Parathyroid adenoma (tissue), 2 donors: ENCODE results near the gene DNM2.
A peak's percentile ranks its signal among the peaks of the same experiment; 100 is the strongest.
"Not testable (repeated sequence)": the region's sequence is repeated elsewhere in the genome, so short reads cannot be mapped to it uniquely, and the experiment has no call there.

ENCODE experiments used
- H2AFZ ChIP-seq: fragments of 300-600 bp; sonication (generic); one replicate; pipeline ENCODE4 v1.7.0; 2017; ENCODE audit warnings: antibody characterized with exemption, mild to moderate bottlenecking
- H3K27ac ChIP-seq: fragments of 300-600 bp; sonication (generic); one replicate; pipeline ENCODE4 v1.7.0; 2017
- H3K27me3 ChIP-seq: fragments of 300-600 bp; sonication (generic); one replicate; pipeline ENCODE4 v1.7.0; 2017; ENCODE audit warnings: low read length; ENCODE audit not compliant: control insufficient read depth, insufficient read depth
- H3K36me3 ChIP-seq: fragments of 300-600 bp; sonication (generic); one replicate; pipeline ENCODE4 v1.7.0; 2017; ENCODE audit warnings: low read length; ENCODE audit not compliant: control insufficient read depth, insufficient read depth
- H3K4me1 ChIP-seq: fragments of 300-600 bp; sonication (generic); one replicate; pipeline ENCODE4 v1.7.0; 2017; ENCODE audit warnings: control low read depth
- H3K4me2 ChIP-seq: fragments of 300-600 bp; sonication (generic); one replicate; pipeline ENCODE4 v1.7.0; 2017; ENCODE audit warnings: low read length
- H3K4me3 ChIP-seq: fragments of 300-600 bp; sonication (generic); one replicate; pipeline ENCODE4 v1.7.0; 2017; ENCODE audit warnings: low read depth, low read length
- H3K79me2 ChIP-seq: fragments of 300-600 bp; sonication (generic); one replicate; pipeline ENCODE4 v1.7.0; 2017; ENCODE audit warnings: control low read depth
- H3K9ac ChIP-seq: fragments of 300-600 bp; sonication (generic); one replicate; pipeline ENCODE4 v1.7.0; 2017; ENCODE audit warnings: mild to moderate bottlenecking
- H3K9me3 ChIP-seq: fragments of 300-600 bp; sonication (generic); one replicate; pipeline ENCODE4 v1.7.0; 2017; ENCODE audit warnings: low read length; ENCODE audit not compliant: control insufficient read depth
- CTCF ChIP-seq: fragments of 300-600 bp; sonication (generic); IDR thresholded peaks from one replicate; pipeline ENCODE4 v1.7.0; 2017; ENCODE audit warnings: antibody characterized with exemption, mild to moderate bottlenecking
- donor health status: primary hyperparathyroidism.

DNM2 gene

GRCh38 chr19:10744801-10745293, 27.0 kb downstream of the DNM2 start:
- Histone ChIP-seq H3K9ac (no peak overlapping the region), H2AFZ (no peak overlapping the region), H3K79me2 (peaks cover 65% of the 10 kb centered on the region), H3K27ac (no peak overlapping the region), H3K9me3 (no peaks in the 10 kb centered on the region), H3K27me3 (no peaks in the 10 kb centered on the region), H3K4me3 (no peak overlapping the region), H3K36me3 (no peaks in the 10 kb centered on the region), H3K4me1 (peaks cover 13% of the 10 kb centered on the region), H3K4me2 (no peak overlapping the region)
- no peak for TF ChIP-seq CTCF

GRCh38 chr19:10746437-10746836, 28.6 kb downstream of the DNM2 start:
- not testable (repeated sequence) for H2AFZ ChIP-seq
- H3K4me1 ChIP-seq = peaks cover 14% of the 10 kb centered on the region

GRCh38 chr19:10747271-10747670, 29.4 kb downstream of the DNM2 start:
- no peak overlapping the region for H3K9ac ChIP-seq
- no peak overlapping the region for H3K4me2 ChIP-seq
- H3K27me3 ChIP-seq = no peaks in the 10 kb centered on the region
- TF ChIP-seq CTCF = no peak
- H3K4me3 ChIP-seq = no peak overlapping the region
- no peaks in the 10 kb centered on the region for H3K9me3 ChIP-seq
- H3K79me2 ChIP-seq = peaks cover 70% of the 10 kb centered on the region
- no peaks in the 10 kb centered on the region for H3K36me3 ChIP-seq
- H2AFZ ChIP-seq = no peak overlapping the region
- no peak overlapping the region for H3K27ac ChIP-seq
- peaks cover 14% of the 10 kb centered on the region for H3K4me1 ChIP-seq

More at GRCh38 chr19:10746437-10746836, 28.6 kb downstream of the DNM2 start:
- not testable (repeated sequence) for H3K27ac ChIP-seq, H3K9me3 ChIP-seq, H3K27me3 ChIP-seq, H3K4me3 ChIP-seq, H3K4me2 ChIP-seq, H3K9ac ChIP-seq, H3K36me3 ChIP-seq
- peaks cover 68% of the 10 kb centered on the region for H3K79me2 ChIP-seq

GRCh38 chr19:10747674-10748073, 29.8 kb downstream of the DNM2 start:
- Histone ChIP-seq H3K27ac (no peak overlapping the region), H3K9ac (no peak overlapping the region), H3K79me2 (peaks cover 70% of the 10 kb centered on the region), H3K4me3 (no peak overlapping the region), H3K4me1 (peaks cover 14% of the 10 kb centered on the region), H2AFZ (no peak overlapping the region), H3K27me3 (no peaks in the 10 kb centered on the region), H3K4me2 (no peak overlapping the region), H3K36me3 (no peaks in the 10 kb centered on the region), H3K9me3 (no peaks in the 10 kb centered on the region)
- no peak for TF ChIP-seq CTCF

GRCh38 chr19:10748195-10748926, 30.5 kb downstream of the DNM2 start:
- TF ChIP-seq CTCF = no peak
- no peak overlapping the region for H3K9ac ChIP-seq
- H3K27me3 ChIP-seq = no peaks in the 10 kb centered on the region
- peaks cover 14% of the 10 kb centered on the region for H3K4me1 ChIP-seq
- H3K4me3 ChIP-seq = no peak overlapping the region
- no peaks in the 10 kb centered on the region for H3K36me3 ChIP-seq
- H3K27ac ChIP-seq = peak overlapping the region; percentile 55
- H2AFZ ChIP-seq = no peak overlapping the region
- no peaks in the 10 kb centered on the region for H3K9me3 ChIP-seq
- peaks cover 67% of the 10 kb centered on the region for H3K79me2 ChIP-seq
- no peak overlapping the region for H3K4me2 ChIP-seq
